ENCODE results near the gene SIPA1L3.

Gene SIPA1L3

DNA sequence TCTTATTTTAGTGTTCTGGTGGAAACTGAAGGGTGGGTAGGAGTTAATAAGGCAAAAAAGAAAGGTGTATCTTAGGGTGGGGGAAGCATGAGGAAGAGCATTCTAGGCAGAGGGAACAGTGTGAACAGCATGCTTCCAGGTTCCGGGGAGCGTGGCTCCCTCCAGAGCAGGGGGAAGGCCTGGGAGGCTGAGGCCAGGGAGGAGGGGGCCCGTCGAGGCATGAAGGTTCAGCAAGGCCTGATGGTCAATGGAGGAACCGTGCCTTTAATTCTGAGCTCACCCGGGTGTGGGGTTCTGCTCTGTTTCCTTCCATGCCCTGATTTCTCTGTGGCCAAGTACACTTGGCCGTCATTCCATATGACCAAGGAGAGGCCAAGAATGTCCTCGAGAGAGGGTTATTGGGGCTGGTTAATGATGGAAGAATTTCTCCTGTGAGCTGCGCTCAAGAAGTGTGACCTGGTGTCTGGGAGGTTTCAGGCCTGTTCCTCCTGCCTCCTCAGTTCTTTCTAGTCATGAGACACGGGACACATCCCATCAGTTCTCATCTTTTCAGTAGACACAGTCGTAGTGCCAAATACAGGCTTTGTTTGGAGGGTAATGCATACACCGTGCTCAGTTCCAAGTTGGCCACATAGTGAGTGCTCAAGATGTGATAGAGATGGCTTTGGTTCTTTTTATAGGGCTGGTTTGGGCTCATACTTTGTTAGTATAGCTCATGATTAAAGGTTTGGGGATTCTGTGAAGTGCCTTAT, 73.6 kb downstream of the SIPA1L3 start:
- Histone ChIP-seq H3K4me3 (ENCODE audit: low read depth in 1 of 2, low read length in 2 of 2) (no peak overlapping the region), H3K27me3 (ENCODE audit: low read depth, low read length) (no peaks in the 10 kb centered on the region), H3K36me3 (ENCODE audit: control insufficient read depth in 1 of 2, insufficient read depth in 2 of 2, low read length in 2 of 2) (no peaks in the 10 kb centered on the region), H3K9me3 (ENCODE audit: control insufficient read depth in 1 of 2, low read length in 2 of 2) (no peaks in the 10 kb centered on the region), H3K27ac (ENCODE audit: low read length) (peak overlapping the region; percentile 4), H3K4me1 (ENCODE audit: control insufficient read depth in 1 of 2, insufficient read depth in 2 of 2, low read length in 2 of 2) (no peaks in the 10 kb centered on the region)

DNA sequence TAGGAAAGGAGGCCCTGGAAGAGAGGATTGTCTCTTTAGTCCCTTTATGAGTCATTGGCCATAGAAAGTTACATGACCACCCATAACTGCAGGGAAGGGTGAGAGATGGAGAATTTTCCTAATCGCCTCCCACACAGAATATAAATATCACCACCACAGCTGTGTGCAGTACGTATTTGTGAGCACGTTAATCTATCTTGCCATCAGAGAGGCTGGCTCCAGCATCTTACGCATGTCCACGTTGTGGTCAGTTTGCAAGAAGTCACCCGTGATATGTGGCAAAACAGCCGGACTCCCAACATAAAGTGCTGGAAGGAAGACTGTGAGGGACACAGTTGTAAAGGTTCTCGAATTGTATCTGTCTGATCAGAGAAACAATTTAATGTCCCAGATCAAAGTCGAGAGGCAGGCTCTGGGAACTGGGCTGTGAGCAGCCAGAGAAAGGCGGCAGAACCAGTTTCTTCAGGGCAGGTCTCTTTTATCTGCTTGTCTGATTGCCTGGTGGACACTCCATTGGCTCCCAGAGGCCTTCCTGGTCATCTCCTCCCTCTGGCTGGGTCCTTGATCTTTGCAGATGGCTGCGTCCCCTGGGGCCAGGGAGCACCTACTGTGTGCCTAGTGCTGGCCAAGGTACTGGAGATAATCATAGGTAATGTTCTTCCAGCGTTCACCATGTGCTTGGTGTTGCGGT, 74.9 kb downstream of the SIPA1L3 start:
- Histone ChIP-seq H3K27ac (ENCODE audit: low read length) (no peak overlapping the region), H3K4me1 (ENCODE audit: control insufficient read depth in 1 of 2, insufficient read depth in 2 of 2, low read length in 2 of 2) (no peaks in the 10 kb centered on the region)

DNA sequence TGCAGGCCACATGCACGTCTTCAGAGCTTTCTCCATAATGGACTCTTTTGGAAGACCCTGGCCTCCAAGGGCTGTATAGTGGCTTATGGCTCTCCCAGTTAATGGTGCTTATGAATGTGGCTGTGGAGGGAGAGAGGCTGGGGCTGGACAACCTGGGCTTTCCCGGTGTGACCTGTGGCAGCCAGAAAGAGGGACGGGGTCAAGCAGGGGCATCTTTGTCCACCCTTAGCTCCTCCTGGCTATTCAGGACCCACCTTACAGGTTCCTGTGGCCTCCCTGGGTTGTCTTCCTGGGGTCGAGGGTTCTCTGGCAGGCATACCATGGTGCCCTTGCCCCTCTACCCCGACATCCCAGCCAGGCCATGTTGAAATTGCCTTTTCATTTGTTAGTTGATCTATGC, 75.6 kb downstream of the SIPA1L3 start:
- H3K27me3 ChIP-seq (ENCODE audit: low read depth, low read length), result no peaks in the 10 kb centered on the region
- H3K27ac ChIP-seq (ENCODE audit: low read length), result no peak overlapping the region
- no peaks in the 10 kb centered on the region for H3K9me3 ChIP-seq (ENCODE audit: control insufficient read depth in 1 of 2, low read length in 2 of 2)
- no peaks in the 10 kb centered on the region for H3K36me3 ChIP-seq (ENCODE audit: control insufficient read depth in 1 of 2, insufficient read depth in 2 of 2, low read length in 2 of 2)
- no peaks in the 10 kb centered on the region for H3K4me1 ChIP-seq (ENCODE audit: control insufficient read depth in 1 of 2, insufficient read depth in 2 of 2, low read length in 2 of 2)
- no peak overlapping the region for H3K4me3 ChIP-seq (ENCODE audit: low read depth in 1 of 2, low read length in 2 of 2)

More for the DNA sequence above, 74.9 kb downstream of the SIPA1L3 start:
- Histone ChIP-seq H3K9me3 (ENCODE audit: control insufficient read depth in 1 of 2, low read length in 2 of 2) (no peaks in the 10 kb centered on the region), H3K27me3 (ENCODE audit: low read depth, low read length) (no peaks in the 10 kb centered on the region), H3K36me3 (ENCODE audit: control insufficient read depth in 1 of 2, insufficient read depth in 2 of 2, low read length in 2 of 2) (no peaks in the 10 kb centered on the region), H3K4me3 (ENCODE audit: low read depth in 1 of 2, low read length in 2 of 2) (no peak overlapping the region)

DNA sequence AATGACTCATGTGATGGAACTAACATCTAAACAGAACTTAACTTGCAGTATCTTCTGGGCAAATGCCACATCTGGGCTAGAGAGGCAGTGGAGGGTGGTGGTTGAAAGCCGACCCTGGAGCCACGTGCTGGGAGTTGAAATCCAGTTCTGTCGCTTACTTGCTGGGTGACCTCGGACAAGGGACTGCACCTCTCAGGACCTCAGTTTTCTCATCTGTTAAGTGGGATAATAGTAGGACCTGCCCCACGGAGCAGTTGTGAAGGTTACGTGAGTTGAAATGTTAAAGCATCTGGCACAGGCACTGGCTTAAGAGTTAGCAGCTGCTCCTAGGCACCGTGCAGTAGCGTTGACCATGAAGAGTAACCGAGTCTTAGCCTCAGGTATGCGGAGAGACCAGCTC, 76.1 kb downstream of the SIPA1L3 start:
- Histone ChIP-seq H3K27ac (ENCODE audit: low read length) (no peak overlapping the region), H3K36me3 (ENCODE audit: control insufficient read depth in 1 of 2, insufficient read depth in 2 of 2, low read length in 2 of 2) (no peaks in the 10 kb centered on the region), H3K4me1 (ENCODE audit: control insufficient read depth in 1 of 2, insufficient read depth in 2 of 2, low read length in 2 of 2) (no peaks in the 10 kb centered on the region)

DNA sequence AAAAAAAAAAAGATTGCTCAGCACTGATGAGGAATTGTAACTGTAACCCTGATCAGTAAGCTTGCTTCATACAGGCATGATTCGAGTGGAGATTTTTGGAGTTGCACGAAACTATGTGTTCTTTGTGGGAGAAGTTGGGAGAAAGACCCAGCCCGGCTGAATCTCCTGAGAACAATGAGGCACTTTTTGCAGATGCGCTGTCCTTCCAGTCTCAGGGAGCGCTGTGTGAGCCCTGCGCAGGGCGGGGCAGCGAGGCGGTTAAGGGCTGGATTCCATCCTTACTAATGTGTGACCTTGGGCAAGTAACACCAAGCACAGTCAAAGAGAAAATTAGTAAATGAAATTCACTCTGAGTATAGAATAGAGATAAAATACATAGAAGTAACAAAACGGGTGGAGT, 76.9 kb downstream of the SIPA1L3 start:
- Histone ChIP-seq H3K27me3 (ENCODE audit: low read depth, low read length) (no peaks in the 10 kb centered on the region), H3K4me1 (ENCODE audit: control insufficient read depth in 1 of 2, insufficient read depth in 2 of 2, low read length in 2 of 2) (no peaks in the 10 kb centered on the region), H3K9me3 (ENCODE audit: control insufficient read depth in 1 of 2, low read length in 2 of 2) (no peaks in the 10 kb centered on the region), H3K36me3 (ENCODE audit: control insufficient read depth in 1 of 2, insufficient read depth in 2 of 2, low read length in 2 of 2) (no peaks in the 10 kb centered on the region), H3K27ac (ENCODE audit: low read length) (no peak overlapping the region), H3K4me3 (ENCODE audit: low read depth in 1 of 2, low read length in 2 of 2) (no peak overlapping the region)

More for the DNA sequence above, 76.1 kb downstream of the SIPA1L3 start:
- Histone ChIP-seq H3K27me3 (ENCODE audit: low read depth, low read length) (no peaks in the 10 kb centered on the region), H3K4me3 (ENCODE audit: low read depth in 1 of 2, low read length in 2 of 2) (no peak overlapping the region), H3K9me3 (ENCODE audit: control insufficient read depth in 1 of 2, low read length in 2 of 2) (no peaks in the 10 kb centered on the region)

DNA sequence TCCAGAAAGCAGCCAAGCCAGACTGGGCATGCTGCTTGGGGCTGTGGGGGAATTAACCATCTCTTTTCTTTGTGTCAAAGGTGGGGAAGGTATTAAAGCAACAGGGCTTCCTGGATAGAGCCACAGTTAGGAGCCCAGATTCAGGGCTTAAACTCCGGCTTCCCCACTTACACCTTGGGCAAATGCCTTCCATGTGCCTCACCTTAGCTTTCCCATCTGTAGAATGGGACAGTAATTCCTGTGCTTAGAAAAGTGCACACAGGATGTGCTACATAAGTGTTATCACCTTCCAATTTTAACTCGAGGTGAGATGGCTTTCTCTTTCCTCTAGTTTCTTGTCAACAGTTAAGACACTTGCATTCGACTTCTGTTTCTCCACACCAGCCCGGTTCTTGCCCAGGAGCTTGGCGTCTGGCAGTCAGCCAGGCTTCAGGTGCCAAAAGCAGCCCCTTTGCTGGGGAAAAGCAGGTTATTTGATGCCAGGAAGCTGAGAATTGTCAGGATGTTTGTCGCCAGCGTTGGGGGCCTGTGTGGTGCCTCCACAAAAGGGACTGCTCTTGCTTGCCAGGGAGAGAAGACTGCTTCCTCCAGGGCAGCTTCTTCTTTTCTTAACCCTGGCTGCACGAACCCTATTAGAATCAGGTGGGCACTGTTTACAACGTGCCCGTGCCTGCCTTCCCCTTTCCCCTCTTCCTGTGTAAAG, 79.2 kb downstream of the SIPA1L3 start:
- no peak overlapping the region for H3K27ac ChIP-seq (ENCODE audit: low read length)
- no peaks in the 10 kb centered on the region for H3K4me1 ChIP-seq (ENCODE audit: control insufficient read depth in 1 of 2, insufficient read depth in 2 of 2, low read length in 2 of 2)
- H3K4me3 ChIP-seq (ENCODE audit: low read depth in 1 of 2, low read length in 2 of 2), result no peak overlapping the region
- no peaks in the 10 kb centered on the region for H3K27me3 ChIP-seq (ENCODE audit: low read depth, low read length)
- no peaks in the 10 kb centered on the region for H3K36me3 ChIP-seq (ENCODE audit: control insufficient read depth in 1 of 2, insufficient read depth in 2 of 2, low read length in 2 of 2)
- H3K9me3 ChIP-seq (ENCODE audit: control insufficient read depth in 1 of 2, low read length in 2 of 2), result no peaks in the 10 kb centered on the region

DNA sequence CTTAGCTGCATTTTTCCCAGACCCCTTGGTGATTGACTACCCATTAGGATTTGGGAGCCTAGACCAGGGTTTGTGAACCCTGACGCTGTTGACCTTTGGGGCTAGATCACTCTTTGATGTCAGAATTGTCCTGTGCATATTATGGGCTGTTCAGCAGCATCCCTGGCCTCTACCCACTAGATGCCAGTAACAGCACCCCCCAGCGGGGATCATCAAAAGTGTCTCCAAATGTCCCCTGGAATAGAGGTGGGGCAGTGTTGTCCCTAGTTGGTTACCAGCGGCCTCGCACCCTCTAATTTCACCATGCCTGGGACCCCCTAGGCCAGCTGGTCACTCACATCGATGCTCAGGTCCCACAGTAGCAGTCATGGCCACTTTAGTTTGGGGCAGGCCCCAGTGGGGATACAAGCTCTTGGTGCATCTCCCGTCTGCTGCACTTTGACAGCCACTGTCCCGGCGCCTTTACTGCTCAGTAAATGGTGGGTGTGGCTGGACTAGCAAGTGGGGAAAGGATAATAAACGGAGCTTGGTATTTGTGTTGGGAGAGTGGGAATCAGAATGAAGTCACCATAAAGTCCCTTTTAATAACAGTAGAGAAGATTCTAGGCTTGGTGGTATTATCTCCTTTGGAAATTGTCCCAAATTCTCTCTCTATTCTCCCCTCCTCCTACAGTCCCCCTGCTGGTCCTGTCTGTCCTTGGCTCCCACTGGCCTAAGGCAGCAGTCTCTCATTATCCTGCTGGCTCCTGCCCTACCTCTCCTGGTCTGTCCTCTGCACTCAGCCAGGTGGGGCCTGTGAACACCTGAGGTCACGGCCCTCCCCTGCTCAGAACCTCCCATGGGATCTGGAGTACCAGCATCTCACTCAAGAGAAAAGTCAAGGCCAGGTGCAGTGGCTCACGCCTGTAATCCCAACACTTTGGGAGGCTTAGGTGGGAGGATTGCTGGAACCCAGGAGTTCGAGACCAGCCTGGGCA, 80.6 kb downstream of the SIPA1L3 start:
- no peak overlapping the region for H3K4me3 ChIP-seq (ENCODE audit: low read depth in 1 of 2, low read length in 2 of 2)
- no peaks in the 10 kb centered on the region for H3K4me1 ChIP-seq (ENCODE audit: control insufficient read depth in 1 of 2, insufficient read depth in 2 of 2, low read length in 2 of 2)
- no peaks in the 10 kb centered on the region for H3K9me3 ChIP-seq (ENCODE audit: control insufficient read depth in 1 of 2, low read length in 2 of 2)
- H3K27ac ChIP-seq (ENCODE audit: low read length), result no peak overlapping the region
- H3K27me3 ChIP-seq (ENCODE audit: low read depth, low read length), result no peaks in the 10 kb centered on the region
- no peaks in the 10 kb centered on the region for H3K36me3 ChIP-seq (ENCODE audit: control insufficient read depth in 1 of 2, insufficient read depth in 2 of 2, low read length in 2 of 2)

DNA sequence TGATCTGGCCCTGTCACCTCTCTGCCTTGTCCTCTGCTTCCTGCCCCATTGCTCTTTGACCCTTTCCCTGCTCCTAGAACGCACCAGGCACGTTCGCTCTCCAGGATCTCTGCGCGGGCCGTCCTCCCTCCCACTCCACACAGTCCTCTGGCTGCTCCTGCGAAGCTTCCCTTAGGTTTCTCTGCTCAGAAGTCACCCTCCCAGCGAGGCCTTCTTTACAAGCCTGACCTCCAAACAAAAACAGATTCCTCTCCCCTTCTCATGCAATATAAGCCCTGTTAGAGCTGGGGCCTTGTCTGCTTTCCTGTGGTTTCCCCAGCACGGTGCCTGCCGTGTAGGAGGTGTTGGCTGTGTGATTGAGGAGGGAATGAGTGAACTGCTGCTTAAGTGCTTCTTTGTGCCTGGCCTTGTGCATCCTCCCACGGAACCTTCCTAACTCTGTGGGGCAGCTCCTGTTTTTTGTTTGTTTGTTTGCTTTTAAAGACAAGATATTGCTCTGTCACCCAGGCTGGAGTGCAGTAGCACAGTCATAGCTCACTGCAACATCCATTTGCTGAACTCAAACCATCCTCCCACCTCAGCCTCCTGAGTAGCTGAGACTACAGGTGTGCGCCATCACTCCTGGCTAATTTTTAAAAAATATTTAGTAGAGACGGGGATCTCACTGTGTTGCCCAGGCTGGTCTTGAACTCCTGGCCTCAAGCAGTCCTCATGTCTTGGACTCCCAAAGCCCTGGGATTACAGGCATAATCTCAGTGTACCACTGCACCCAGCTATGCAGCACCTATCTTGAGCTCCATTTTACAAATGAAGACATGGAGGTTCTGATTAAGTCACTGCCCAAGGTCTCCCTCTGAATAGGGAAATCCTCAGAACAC, 82.0 kb downstream of the SIPA1L3 start:
- no peaks in the 10 kb centered on the region for H3K27me3 ChIP-seq (ENCODE audit: low read depth, low read length)
- no peak overlapping the region for H3K27ac ChIP-seq (ENCODE audit: low read length)
- no peaks in the 10 kb centered on the region for H3K4me1 ChIP-seq (ENCODE audit: control insufficient read depth in 1 of 2, insufficient read depth in 2 of 2, low read length in 2 of 2)
- no peaks in the 10 kb centered on the region for H3K9me3 ChIP-seq (ENCODE audit: control insufficient read depth in 1 of 2, low read length in 2 of 2)
- H3K36me3 ChIP-seq (ENCODE audit: control insufficient read depth in 1 of 2, insufficient read depth in 2 of 2, low read length in 2 of 2), result no peaks in the 10 kb centered on the region
- no peak overlapping the region for H3K4me3 ChIP-seq (ENCODE audit: low read depth in 1 of 2, low read length in 2 of 2)

DNA sequence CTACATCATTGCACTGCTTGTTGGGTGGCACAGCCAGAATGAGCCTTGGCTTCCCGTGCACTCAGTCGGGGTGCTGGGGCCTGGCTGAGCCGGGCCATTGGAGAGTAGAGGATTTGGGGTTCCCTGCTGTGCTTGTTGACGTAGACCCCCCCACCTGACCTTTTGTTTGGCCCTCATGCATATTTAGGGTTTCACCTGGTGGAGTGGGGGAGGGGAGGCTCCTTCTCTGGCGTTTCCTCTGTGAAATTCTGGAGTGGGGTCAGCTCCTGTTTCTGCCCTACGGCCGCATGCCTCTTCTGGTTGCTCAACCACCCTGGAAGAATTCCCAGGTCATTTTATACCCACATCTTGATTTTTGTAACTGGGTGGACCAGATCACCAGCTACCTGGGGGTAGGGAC, 82.8 kb downstream of the SIPA1L3 start:
- H3K4me1 ChIP-seq (ENCODE audit: control insufficient read depth in 1 of 2, insufficient read depth in 2 of 2, low read length in 2 of 2), result no peaks in the 10 kb centered on the region
- no peak overlapping the region for H3K4me3 ChIP-seq (ENCODE audit: low read depth in 1 of 2, low read length in 2 of 2)
- no peaks in the 10 kb centered on the region for H3K9me3 ChIP-seq (ENCODE audit: control insufficient read depth in 1 of 2, low read length in 2 of 2)
- no peaks in the 10 kb centered on the region for H3K36me3 ChIP-seq (ENCODE audit: control insufficient read depth in 1 of 2, insufficient read depth in 2 of 2, low read length in 2 of 2)
- no peaks in the 10 kb centered on the region for H3K27me3 ChIP-seq (ENCODE audit: low read depth, low read length)
- H3K27ac ChIP-seq (ENCODE audit: low read length), result no peak overlapping the region

DNA sequence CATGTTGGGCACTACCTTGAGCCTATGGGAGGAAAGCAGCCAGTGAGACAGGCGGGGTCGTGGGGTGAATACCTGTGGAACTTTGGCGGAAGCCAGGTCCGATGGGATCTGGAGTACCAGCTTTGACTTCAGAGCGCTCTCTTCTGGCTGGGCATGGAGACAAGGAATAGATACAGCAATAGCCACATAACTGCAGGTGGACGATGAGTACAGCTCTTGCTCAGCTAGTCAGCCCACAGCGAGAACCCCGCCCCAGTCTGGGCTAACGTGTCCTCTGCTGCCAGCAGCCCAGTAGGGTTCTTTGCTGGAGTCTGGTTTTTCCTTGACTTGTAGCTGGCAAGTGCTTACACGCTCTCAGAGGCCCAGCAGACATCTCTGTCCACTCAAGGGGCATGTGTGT, 83.4 kb downstream of the SIPA1L3 start:
- Histone ChIP-seq H3K4me3 (ENCODE audit: low read depth in 1 of 2, low read length in 2 of 2) (no peak overlapping the region), H3K36me3 (ENCODE audit: control insufficient read depth in 1 of 2, insufficient read depth in 2 of 2, low read length in 2 of 2) (no peaks in the 10 kb centered on the region), H3K27me3 (ENCODE audit: low read depth, low read length) (no peaks in the 10 kb centered on the region), H3K27ac (ENCODE audit: low read length) (no peak overlapping the region), H3K9me3 (ENCODE audit: control insufficient read depth in 1 of 2, low read length in 2 of 2) (no peaks in the 10 kb centered on the region), H3K4me1 (ENCODE audit: control insufficient read depth in 1 of 2, insufficient read depth in 2 of 2, low read length in 2 of 2) (no peaks in the 10 kb centered on the region)

Data from muscle layer of duodenum (tissue), 2 donors.